HG03457 (cell line): ENCODE measurements around the gene SRGAP1.
"Not testable (repeated sequence)": the region's sequence is repeated elsewhere in the genome, so short reads cannot be mapped to it uniquely, and the experiment has no call there.

ENCODE experiments used
- ATAC-seq: cut with Tn5 transposase; IDR thresholded peaks from one replicate; pipeline ENCODE4 v1.9.1; 2021; ENCODE audit warnings: moderate number of reproducible peaks; ENCODE audit not compliant: unreplicated experiment

Gene SRGAP1

GRCh38 chr12:64181430-64182291 is 337.2 kb downstream of the SRGAP1 start:
- ATAC-seq = no peak

DNA sequence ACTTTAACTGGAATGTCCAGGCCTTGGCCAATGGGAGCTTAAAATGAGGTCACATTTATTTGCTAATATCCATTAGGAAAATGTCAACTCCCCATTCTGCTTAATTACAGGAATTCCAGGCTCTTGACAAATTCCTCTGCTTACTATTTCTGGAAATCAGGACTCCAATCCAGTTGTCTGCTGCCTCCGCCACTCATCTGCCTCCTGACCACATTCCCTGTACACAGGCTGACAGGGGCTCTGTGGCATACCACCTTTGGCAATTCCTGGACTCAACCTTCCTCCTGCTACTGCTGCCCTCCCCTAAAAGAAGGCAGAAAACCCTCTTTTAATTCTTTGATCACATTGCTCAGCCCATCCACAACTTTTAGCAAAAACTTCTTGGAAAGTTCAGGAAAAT is 339.7 kb downstream of the SRGAP1 start:
- no peak for ATAC-seq

DNA sequence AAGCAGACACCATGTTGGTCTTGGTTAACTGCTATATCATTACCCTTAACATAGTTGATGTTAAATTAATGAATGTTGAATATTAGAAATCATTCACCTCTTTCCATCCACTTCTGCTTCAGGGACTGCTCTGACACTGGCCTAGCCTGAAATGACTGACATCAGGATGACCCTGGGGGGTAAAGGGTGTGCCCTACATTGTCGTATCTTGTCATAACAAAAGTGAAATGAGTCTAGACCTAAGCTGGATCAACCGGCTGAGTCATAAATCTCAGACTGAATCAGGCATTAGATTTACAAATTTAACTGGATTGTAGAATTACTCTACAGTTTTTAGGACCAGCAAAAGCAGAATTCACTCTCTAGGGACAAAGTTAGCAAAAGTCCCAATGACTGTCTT is 342.3 kb downstream of the SRGAP1 start:
- peak; percentile 92 for ATAC-seq

DNA sequence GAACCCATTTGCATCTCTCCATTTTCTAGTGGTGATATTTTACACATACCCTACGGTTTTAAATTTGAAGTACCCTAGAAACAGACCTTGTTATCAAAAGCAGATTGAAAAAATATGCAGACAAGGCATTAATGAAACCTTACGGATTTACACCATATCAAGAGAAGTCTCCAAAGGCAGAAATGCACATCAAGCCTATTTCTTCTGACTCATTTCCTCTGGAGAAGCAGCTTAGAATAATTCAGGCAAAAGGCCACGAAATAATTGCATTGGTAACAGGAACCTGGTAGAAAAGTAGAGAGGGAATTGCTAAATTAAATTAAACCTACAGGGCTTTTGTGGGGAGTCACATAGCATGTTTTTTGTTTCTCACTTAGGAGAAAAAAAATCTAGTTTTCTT is 342.9 kb downstream of the SRGAP1 start:
- no peak for ATAC-seq

DNA sequence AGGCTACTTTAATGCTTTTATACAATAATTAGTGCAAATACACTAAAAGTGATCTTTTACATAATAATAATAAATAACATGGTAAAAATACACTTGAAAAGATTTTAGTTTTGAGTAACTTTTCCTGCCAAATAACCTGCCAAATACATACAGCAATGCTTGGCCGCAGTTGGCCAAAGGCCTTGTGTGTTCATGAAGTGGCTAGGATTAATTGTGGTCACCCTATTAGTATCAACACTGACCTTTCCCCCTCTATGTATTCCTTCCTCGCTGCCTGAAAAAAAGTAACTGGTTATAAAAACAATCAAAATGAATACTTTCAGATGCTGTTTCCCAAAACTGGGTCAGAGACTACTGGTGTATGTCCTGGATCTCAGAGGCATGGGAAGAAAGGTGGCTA is 343.3 kb downstream of the SRGAP1 start:
- no peak for ATAC-seq

DNA sequence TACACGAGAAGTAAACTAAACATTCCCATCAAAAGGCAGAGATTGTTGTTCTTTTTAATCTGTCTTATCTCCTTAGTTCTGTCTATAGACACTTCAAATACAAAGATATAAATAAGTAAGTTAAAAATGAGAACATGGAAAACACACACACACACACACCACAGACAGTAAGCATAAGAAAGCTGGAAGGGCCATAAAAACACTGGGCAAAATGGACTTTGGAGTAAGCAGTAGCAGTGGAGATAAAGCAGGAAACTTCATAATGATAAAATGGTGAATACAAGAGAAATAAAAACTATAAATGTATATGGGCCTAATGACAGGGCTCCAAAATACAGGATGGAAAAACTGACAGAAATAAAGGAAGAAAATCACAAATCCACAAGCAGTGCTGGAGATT is 345.0 kb downstream of the SRGAP1 start:
- no peak for ATAC-seq

- ATAC-seq = no peak
Measured at GRCh38 chr12:64190140-64190539, 345.6 kb downstream of the SRGAP1 start.

DNA sequence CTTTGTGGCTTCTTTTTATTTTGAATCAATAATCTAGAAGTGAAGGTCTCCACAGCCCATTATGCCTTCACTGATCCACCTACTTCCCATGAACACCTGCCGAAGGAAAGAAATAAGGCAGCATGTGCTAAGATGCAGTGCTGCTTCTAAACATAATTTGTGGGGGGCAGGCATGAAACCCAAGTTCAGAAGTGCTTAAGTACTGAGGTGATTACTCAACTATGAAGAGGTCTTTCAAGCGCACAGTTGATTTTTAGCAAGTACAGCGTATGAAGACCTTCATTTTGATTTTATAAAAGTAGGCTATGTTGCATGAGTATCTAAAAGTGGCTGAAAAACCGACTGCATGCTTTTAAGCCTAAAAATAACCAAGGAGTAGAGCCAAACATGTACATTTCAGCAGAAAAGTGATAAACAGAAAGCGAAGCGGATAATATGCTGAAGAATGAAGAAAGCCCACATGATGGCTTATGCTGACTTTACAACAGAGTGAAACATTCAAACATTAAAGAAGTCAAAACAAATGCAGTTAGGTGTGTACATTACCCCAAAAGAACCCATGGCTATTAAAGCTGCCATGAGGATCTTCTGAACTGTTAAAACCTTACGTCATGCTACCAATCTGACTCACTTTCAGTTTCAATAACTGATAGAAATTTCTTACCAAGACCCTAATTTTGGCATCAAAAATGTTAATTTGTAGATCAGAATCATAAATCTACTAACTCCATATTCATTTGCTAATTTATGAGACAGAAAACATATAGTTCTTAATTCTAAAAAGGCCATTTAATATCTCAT is 348.3 kb downstream of the SRGAP1 start:
- ATAC-seq = peak; percentile 93

DNA sequence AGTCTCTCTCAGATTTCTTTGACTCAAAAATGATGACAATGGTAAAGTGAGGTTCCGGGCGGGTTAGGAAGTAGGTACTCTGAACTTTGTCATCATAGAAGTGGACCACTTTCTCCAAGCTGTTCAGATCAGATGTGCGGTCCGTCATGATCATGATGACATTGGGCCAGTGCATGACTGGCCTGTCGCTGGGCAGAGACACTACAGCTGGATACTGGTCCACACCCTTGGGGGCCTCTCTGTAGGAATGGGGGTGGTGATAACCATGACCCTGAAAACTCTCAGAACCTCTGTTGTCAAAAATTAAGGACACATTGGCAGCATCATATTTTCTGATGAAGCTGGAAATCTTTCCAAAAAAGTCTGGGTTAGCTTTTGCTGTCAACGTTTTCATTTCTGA is 349.4 kb downstream of the SRGAP1 start:
- ATAC-seq = no peak

DNA sequence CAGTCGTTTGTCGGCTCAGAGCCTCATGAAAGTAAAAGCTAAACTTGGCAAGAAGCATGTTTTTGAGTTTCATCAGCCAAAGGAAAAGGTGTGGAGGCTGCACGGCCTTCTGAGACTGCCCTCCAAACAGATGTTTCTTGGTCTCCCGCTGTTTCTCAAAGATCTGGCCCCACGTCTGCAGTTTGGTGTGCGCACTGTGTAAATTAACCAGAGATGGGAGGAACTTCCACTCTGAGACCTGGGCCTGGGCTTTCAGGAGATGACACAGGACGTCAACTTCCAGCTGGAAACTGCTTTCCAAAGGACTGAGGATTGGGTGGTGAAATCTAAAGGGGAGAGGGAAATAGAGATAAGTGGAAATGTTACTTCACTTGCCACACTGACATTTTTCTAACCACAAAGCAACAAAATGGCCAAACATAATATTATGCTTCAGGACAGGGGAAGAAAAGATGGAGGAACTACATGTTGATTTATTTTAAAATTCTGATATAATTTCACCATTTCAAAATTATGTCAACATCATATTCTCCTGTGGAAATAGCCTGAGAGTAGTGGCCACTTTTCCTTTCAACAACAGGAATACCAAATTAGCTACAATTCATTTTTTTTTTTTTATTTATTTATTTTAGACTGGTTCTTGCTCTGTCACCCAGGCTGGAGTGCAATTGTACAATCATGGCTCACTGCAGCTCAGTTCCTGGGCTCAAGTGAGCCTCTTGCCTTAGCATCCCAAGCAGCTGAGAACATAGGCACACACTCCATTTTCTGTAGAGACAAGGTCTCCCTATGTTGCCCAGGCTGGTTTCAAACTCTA is 350.0 kb downstream of the SRGAP1 start:
- ATAC-seq = no peak

GRCh38 chr12:64195841-64196240 is 351.3 kb downstream of the SRGAP1 start:
- ATAC-seq = not testable (repeated sequence)

- ATAC-seq = no peak
Measured at GRCh38 chr12:64203036-64203435, 358.5 kb downstream of the SRGAP1 start.

DNA sequence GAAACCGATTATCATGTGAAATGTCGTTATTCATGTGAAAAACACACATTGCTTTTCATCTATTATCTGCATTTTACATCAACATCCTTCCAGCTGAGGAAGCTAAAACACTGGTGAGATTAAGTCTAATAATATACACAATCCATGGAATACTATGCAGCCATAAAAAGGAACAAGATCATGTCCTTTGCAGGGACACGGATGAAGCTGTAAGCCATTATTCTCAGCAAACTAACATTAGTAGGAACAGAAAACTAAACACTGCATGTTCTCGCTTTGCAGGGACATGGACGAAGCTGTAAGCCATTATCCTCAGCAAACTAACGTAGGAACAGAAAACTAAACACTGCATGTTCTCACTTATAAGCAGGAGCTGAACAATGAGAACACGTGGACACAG is 359.3 kb downstream of the SRGAP1 start:
- no peak for ATAC-seq

DNA sequence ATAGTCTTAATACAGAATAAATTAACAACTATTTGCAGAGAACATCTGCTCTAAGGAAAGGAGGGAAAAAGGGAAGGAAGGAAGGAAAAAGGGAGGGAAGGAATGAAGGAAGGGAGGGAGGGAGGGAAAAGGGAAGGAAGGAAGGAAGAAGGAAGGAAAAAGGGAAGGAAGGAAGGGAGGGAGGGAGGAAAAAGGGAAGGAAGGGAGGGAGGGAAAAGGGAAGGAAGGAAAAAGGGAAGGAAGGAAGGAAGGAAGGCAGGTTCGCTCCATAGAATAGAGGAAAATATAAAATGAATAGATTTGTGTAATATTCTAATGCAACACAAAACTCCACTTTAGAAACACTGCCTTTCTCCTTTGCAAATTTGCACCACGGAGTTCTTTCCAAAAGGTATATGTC is 361.0 kb downstream of the SRGAP1 start:
- no peak for ATAC-seq

DNA sequence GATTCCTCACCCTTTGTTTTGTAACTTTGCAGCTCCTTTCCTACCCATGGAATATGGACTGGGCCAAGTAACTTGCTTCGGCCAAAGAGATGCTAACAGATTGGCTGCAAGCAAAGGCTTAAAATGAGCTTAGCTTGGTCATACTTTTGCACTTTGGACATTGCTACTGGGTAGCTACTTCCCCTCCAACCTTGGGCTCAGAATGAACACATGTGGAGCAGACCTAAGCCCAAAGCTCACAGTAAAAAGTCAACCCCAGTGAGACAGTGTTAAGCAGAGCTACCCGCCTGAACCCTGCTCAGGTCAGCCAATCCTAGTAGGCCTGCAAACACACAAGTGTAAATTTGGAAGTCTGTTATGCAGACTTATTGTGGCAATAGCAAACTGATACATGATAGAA is 363.0 kb downstream of the SRGAP1 start:
- no peak for ATAC-seq
